ENCODE data around the gene TGFBR3. TPM values are rescaled to one million over a fixed set of nuclear protein-coding genes. Genes with fewer than 3 reads are reported as not detected.

TGFBR3 gene
- total and polyA plus RNA-seq, 2 of the 4 experiments (the other 2 are of a cell fraction): 3.0 to 11.3 TPM

DNA sequence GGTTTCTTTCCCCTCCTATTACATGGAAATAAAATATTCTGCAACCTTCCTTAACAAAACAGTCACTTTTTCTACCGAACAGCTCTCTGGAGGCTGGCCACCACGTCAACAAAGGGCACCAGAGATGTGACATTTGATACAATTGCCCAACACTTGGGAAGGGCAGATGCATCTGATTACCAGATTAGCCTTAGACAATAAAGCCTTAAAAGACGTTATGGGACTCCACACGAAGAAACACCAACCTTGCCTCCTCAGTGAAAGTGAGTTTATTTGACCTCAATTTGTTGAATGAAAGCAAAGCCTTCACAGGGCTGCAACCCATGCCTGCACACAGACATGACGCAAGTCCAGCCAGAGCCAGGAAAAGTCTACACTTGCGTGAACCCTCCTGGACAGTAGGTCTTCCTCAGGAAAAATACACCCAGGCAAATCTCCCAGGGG lies 136.1 kb downstream of the TGFBR3 start:
- Histone ChIP-seq H3K79me1 (ENCODE audit: low read depth in 1 of 2, low read length in 2 of 2) (no peaks in the 10 kb centered on the region), H2AK9ac (replicated peaks; ENCODE audit: low read depth, low read length, poor library complexity) (no peak overlapping the region), H2AK5ac (ENCODE audit: low read depth, low read length) (no peak overlapping the region), H3K56ac (ENCODE audit: extremely low read depth, insufficient read depth, low read length) (no peak overlapping the region), H2BK20ac (ENCODE audit: low read depth, low read length) (no peak overlapping the region), H3K23ac (ENCODE audit: low read depth, low read length) (no peak overlapping the region), H3K4me3 (ENCODE audit: insufficient read depth, low read depth, low read length) (no peak overlapping the region), H4K20me1 (ENCODE audit: insufficient read depth, low read length) (no peaks in the 10 kb centered on the region; the same call in 1 of the 2 replicates), H2AFZ (replicated peaks; ENCODE audit: low read length, poor library complexity) (no peak overlapping the region), H3K4me1 (ENCODE audit: control insufficient read depth, insufficient read depth, low read length) (peaks cover 2% of the 10 kb centered on the region; the same call in 1 of the 2 replicates), H3K18ac (ENCODE audit: low read depth, low read length) (no peak overlapping the region), H3K27ac (ENCODE audit: insufficient read depth, low read length) (no peak overlapping the region), H3K4ac (ENCODE audit: low read depth, low read length) (no peak overlapping the region), H2BK5ac (ENCODE audit: low read depth, low read length, poor library complexity, severe bottlenecking) (no peak overlapping the region), H3K14ac (replicated peaks; ENCODE audit: low read depth, low read length) (no peak overlapping the region), H3K27me3 (ENCODE audit: control insufficient read depth, insufficient read depth, low read length) (no peaks in the 10 kb centered on the region), H3K9me1 (ENCODE audit: insufficient read depth, low read length) (0 out of 2 replicates have a peak, but pooled peaks cover 4% of the 10 kb centered on the region), H3K4me2 (ENCODE audit: low read depth, low read length) (no peak overlapping the region), H3K36me3 (ENCODE audit: control insufficient read depth, insufficient read depth, low read length) (peaks cover 5% of the 10 kb centered on the region; the same call in 1 of the 2 replicates), H2BK15ac (ENCODE audit: low read depth, low read length) (no peak overlapping the region), H2BK120ac (ENCODE audit: low read depth, low read length) (no peak overlapping the region), H4K8ac (ENCODE audit: low read depth in 2 of 2, low read length in 2 of 2) (no peak overlapping the region), H3K9ac (ENCODE audit: low read depth, low read length) (no peak overlapping the region), H4K91ac (ENCODE audit: insufficient read depth, low read depth, low read length) (no peak overlapping the region), H4K5ac (ENCODE audit: low read depth, low read length) (no peak overlapping the region), H3K9me3 (ENCODE audit: control insufficient read depth, insufficient read depth, low read length) (peaks cover 7% of the 10 kb centered on the region)
- ChIA-PET POLR2A (ENCODE audit: unreplicated experiment) (no interaction called here), CTCF (no interaction called here)
- in situ Hi-C loops (cut with MboI; ENCODE audit: low sequenced_read_pairs): no loop called here
- dilution Hi-C loops (cut with HindIII; ENCODE audit: low sequenced_read_pairs, unreplicated experiment): no loop called here
- WGBS, 2 experiments (ENCODE audit: extremely low coverage in 2 of 2, insufficient read length in 1 of 2): 14% methylated on average over 1 of the region's 6 CpGs; no CpG with 5 or more reads in 1 of the 2 experiments
- BruUV-seq (replicated peaks): no TSS peak
- TF ChIP-seq, protein P1, sequence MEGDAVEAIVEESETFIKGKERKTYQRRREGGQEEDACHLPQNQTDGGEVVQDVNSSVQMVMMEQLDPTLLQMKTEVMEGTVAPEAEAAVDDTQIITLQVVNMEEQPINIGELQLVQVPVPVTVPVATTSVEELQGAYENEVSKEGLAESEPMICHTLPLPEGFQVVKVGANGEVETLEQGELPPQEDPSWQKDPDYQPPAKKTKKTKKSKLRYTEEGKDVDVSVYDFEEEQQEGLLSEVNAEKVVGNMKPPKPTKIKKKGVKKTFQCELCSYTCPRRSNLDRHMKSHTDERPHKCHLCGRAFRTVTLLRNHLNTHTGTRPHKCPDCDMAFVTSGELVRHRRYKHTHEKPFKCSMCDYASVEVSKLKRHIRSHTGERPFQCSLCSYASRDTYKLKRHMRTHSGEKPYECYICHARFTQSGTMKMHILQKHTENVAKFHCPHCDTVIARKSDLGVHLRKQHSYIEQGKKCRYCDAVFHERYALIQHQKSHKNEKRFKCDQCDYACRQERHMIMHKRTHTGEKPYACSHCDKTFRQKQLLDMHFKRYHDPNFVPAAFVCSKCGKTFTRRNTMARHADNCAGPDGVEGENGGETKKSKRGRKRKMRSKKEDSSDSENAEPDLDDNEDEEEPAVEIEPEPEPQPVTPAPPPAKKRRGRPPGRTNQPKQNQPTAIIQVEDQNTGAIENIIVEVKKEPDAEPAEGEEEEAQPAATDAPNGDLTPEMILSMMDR (conservative IDR thresholded peaks at IDR 0.05; ENCODE audit: low read depth, low read length): no peak
- TF ChIP-seq CHD1 (IDR thresholded peaks at IDR 0.05; ENCODE audit: low read depth, low read length) (no peak), BHLHE40 (IDR thresholded peaks at IDR 0.05; ENCODE audit: low read depth, low read length) (no peak), RFX5 (IDR thresholded peaks at IDR 0.05; ENCODE audit: low read depth, low read length) (no peak), MAFK (IDR thresholded peaks at IDR 0.05; ENCODE audit: low read depth, low read length) (no peak), SMC3 (IDR thresholded peaks at IDR 0.05; ENCODE audit: low read depth, low read length) (no peak), CEBPB (IDR thresholded peaks at IDR 0.05; ENCODE audit: low read depth, low read length) (no peak), RAD21 (IDR thresholded peaks at IDR 0.05; ENCODE audit: low read length) (no peak), POLR2A (IDR thresholded peaks at IDR 0.05; ENCODE audit: low read depth, low read length) (no peak), FOS (IDR thresholded peaks at IDR 0.05; ENCODE audit: low read depth, low read length) (no peak), MXI1 (IDR thresholded peaks at IDR 0.05; ENCODE audit: borderline replicate concordance, low read depth, low read length) (no peak), NFE2L2 (IDR thresholded peaks at IDR 0.05; ENCODE audit: low read depth, low read length) (no peak)
- TF ChIP-seq, protein P2, sequence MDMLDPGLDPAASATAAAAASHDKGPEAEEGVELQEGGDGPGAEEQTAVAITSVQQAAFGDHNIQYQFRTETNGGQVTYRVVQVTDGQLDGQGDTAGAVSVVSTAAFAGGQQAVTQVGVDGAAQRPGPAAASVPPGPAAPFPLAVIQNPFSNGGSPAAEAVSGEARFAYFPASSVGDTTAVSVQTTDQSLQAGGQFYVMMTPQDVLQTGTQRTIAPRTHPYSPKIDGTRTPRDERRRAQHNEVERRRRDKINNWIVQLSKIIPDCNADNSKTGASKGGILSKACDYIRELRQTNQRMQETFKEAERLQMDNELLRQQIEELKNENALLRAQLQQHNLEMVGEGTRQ (IDR thresholded peaks at IDR 0.05; ENCODE audit: low read depth, low read length): no peak
- intact Hi-C loops (cut with micrococcal nuclease): no loop called here
- no peak for ATAC-seq (ENCODE audit: low read depth)
- DNase-seq: no peak
